GM19240 (cell line): ENCODE measurements around the gene SLCO3A1.

Experiments used
- DNase-seq: peaks from one replicate; pipeline ENCODE4 v3.0.0; 2011; ENCODE audit warnings: low spot score; ENCODE audit not compliant: insufficient read length

Gene SLCO3A1

GRCh38 chr15:92095693-92096092 lies 242.2 kb downstream of the SLCO3A1 start:
- DNase-seq, result peak; percentile 35

GRCh38 chr15:92097474-92098178 lies 244.1 kb downstream of the SLCO3A1 start:
- peak; percentile 16 for DNase-seq

DNA sequence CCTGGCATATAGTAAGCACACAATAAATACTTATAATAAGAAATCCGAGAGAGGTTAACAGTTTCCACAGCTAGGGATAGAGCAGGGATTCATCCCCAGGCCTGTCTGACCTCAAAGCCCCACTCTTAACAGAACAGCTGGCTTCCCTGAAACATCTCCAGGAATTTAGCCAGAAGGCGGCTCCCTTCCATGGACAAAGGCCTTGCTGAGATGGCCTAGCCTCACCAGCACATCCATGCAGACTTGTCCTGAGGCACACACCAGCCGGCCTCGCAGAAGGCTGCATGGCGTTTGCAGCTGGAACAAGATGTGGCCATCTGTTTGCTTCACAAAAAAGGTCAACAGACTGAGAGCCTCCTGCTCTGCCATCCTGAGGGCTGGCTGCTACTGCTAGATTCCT lies 245.4 kb downstream of the SLCO3A1 start:
- no peak for DNase-seq

DNA sequence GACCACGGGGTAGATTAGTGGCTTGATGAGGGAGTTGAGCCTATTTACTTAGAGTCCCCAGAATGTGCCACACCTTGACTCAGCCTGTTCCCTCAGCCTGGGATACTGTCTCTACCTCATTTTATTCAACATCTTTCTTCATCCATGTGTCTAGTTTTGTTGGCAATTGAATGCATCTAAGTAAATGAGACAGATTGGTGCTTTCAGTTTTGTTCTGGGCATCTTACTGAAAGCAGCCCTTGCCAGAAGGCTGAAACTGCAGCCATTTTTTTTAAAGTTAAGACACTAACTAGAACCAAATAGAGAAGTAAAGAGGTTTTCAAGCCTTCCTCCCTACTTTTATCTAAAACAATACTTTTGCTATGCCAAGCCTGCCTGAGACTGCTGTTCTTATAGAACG lies 246.8 kb downstream of the SLCO3A1 start:
- no peak for DNase-seq

DNA sequence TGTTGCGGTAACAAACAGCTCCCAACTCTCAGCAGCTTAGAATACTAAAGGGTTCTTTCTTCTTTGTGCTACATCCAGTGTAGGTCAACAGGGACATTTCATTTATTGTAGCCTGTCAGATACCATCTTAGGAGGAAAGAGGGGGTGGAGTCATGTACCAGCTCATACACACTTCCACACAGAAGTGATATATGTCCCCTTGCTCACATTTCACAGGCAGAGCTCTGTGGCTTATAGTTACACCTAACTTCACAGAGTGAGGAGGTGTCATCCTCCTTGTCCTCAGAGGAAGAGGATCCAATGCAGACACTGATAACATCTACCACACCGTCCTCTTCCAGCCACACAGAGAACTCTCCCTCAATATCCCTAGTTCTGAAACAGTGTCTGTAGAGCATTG lies 247.2 kb downstream of the SLCO3A1 start:
- DNase-seq, result no peak

DNA sequence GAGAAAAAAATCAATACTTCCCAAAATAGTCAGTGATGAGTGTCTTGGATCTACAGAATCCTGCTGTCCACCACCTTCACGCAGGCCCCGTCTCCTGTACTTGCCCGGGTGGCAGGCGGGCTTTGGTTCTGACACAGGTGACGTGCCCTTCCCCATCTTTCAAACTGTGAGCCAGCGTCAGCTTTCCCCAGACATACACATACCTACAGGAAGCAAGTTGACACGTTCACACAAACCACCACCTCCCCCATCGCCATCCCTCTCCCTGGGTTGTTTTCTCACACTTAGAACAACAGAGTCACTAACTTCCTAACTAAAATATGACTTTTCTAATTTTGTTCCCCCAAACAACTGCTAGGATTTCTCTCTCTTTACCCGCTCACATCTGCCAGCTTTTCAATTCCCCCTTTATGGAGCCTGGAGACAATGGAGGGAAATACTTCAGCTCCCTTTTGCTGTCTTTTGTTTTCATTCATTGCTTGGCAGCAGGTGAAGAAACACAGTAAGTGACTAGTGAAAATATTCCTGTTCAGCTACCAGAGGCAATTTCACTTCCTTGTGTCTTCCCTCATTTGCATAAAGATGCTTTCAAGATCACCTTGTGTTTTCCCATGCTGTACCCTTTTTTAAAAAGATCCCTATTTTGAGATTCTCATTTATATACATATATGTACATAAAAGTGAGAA lies 248.3 kb downstream of the SLCO3A1 start:
- DNase-seq, result no peak

GRCh38 chr15:92102395-92102755 lies 248.9 kb downstream of the SLCO3A1 start:
- no peak for DNase-seq

GRCh38 chr15:92104072-92104471 lies 250.6 kb downstream of the SLCO3A1 start:
- no peak for DNase-seq

GRCh38 chr15:92105611-92106010 lies 252.1 kb downstream of the SLCO3A1 start:
- no peak for DNase-seq

- DNase-seq, result no peak
These were observed 254.0 kb downstream of the SLCO3A1 start for GRCh38 chr15:92107510-92107909.

DNA sequence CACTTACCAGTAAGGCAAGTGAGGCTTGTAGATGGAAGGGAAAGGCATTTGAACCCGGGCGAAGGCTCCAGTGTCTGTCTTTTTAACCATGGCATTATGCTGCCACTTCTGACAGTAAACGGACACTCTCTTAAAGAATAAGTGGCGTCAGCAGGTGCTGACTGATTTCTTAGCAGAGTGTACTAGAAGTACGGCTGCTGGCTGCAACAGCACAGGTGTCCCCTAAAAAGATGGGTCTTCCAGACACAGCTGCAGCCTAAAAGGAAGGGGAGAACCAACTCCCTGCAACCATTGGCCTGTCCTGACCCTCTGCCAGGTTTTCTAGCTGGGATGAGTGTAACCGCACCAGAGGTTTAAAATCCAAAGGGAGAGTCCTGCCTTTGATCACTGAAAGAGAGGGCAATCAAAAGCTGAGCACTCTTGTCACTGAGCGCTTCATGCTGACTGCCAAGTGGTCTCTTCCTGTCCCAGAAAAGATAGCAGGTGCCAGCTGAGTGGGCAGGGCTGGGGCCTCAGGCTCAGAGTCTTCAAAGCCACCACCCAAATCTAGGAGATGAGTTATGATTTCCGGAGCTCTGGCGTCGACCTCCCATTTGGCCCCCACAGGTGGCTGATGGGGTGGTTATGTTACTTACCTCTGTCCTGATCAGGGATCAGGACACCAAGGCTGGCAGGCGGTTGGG lies 255.8 kb downstream of the SLCO3A1 start:
- no peak for DNase-seq

- DNase-seq, result no peak
These were observed 257.8 kb downstream of the SLCO3A1 start for GRCh38 chr15:92111291-92111690.

GRCh38 chr15:92111751-92112150 lies 258.2 kb downstream of the SLCO3A1 start:
- DNase-seq, result no peak

- no peak for DNase-seq
These were observed 258.7 kb downstream of the SLCO3A1 start for GRCh38 chr15:92112180-92112579.

DNA sequence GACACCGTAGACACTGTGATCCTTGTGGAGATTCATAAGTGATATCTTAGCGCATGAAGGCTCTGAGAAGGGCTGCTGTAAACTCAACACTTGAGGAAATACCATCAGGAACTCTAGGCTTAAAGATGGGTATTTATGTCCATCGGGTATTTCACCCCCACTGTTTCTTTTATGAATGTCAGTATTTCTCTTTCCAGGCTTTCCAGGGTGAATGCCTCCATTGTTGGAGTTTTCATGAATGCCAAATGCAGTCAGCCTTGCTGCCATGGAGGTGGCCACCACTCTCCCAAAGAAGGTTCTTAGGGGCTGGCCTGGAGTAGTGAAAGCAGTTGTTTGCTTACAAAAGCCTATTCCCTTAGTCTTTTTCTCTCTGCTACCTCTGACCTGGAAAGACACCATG lies 259.2 kb downstream of the SLCO3A1 start:
- no peak for DNase-seq

GRCh38 chr15:92113832-92114231 lies 260.3 kb downstream of the SLCO3A1 start:
- DNase-seq, result no peak

DNA sequence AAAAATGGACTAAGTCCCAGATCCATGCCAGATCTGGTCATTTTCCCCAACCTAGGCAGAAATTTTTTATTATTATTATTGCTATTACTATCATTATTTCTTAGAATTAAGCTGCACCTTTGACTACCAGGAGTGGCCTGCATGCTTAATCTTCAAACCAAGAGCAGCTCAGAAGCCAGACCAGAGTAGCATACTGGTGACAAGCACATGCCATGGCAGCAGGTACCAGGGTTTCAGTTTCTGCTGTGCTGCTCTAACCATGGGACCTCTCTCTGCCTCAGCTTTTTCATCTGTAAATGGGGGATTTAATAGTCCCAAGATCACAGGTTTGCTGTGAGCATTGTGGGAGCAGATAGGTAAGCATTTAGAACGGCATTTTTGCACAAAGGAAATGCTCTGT lies 262.3 kb downstream of the SLCO3A1 start:
- no peak for DNase-seq

DNA sequence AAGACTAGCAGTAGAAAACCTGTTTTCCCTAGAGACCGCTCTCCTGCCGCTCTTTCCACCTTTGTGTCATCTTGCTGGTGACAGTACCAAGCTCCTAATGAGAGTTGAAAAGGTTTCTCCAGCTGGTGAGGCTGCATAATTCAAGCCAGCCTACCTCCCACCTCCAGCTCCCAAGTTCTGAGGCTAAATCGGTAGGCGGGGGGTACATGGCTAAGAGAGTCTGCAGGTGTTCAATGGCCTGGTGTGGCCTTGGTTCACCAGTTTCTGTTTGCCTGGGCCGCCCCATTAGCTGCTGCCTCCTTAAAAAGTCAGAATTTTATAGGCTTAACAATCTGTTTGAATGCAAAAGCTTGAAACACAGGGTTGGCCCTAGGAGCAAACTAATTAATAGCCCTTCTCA lies 262.8 kb downstream of the SLCO3A1 start:
- DNase-seq, result no peak

DNA sequence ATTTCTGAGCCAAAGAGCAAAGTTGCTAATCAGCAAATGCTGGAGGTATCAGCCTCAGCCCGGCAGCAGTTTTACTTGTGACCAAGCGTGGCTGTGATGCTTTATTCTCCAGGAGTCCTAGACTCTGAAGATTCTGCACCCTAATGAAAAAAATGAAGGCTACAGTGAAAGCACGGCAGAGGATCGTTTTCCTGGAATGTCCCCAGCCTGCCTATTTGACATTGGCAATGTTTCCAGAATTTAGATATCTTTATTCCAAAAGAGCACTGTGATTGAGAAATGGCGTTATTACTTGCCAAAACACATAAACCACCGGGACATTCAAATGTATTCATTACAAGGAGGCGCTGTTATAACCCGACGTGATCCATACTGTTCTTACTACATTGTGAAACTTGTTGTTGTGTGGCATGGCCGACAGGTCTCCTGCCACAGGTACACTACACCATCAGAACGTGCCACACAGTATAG lies 263.8 kb downstream of the SLCO3A1 start:
- no peak for DNase-seq

- DNase-seq, result no peak
These were observed 264.8 kb downstream of the SLCO3A1 start for GRCh38 chr15:92118162-92118935.

DNA sequence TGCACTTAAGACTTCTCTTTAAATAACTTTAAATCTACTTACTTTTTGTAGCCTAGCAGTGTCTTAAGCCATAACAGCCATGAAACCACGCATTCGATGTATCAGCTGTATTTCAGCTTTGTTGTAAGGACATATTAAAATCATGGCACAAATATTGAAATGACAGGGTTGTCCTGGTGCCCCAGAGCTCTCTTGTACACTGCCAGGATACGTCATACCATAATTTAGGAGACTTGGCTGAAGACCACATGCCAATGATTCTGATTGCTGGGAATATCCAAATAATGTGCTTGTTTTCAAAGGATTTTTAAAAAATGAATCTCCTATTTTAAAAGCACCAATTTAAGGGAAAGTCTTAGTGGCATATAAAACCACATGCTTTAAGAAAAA lies 265.4 kb downstream of the SLCO3A1 start:
- DNase-seq, result no peak
